ENCODE results near the gene KCTD11. TPM values are rescaled to one million over a fixed set of nuclear protein-coding genes. Genes with fewer than 3 reads are reported as not detected.

Gene KCTD11
- total and polyA plus RNA-seq, 2 of the 13 experiments (the other 11 are each of a cell fraction or from before 2014, with no cell fraction given): 1.6 to 2.6 TPM

GRCh38 chr17:7394452-7395191 lies 42.7 kb downstream of the KCTD11 start, which contains the start of gene PLSCR3 (continued):
- no peak for TF ChIP-seq ZNF674 (CRISPR knock-in tag; IDR thresholded peaks at IDR 0.05; ENCODE audit: low read depth)
- TF ChIP-seq AFF4 (CRISPR knock-in tag; IDR thresholded peaks at IDR 0.05): no peak
- no peak; the same call in 1 of the 2 replicates for TF ChIP-seq ZNF460 (CRISPR knock-in tag; IDR thresholded peaks at IDR 0.05; ENCODE audit: borderline replicate concordance)
- TF ChIP-seq MYPOP (CRISPR knock-in tag; IDR thresholded peaks at IDR 0.05): peak; percentile 34
- TF ChIP-seq HOMEZ (CRISPR knock-in tag; IDR thresholded peaks at IDR 0.05; ENCODE audit: low read depth): no peak
- TF ChIP-seq RBM22 (optimal IDR thresholded peaks at IDR 0.05; ENCODE audit: low read length): no peak
- TF ChIP-seq ZFP91 (CRISPR knock-in tag; IDR thresholded peaks at IDR 0.05; ENCODE audit: borderline replicate concordance): no peak; the same call in 1 of the 2 replicates
- TF ChIP-seq ZNF407 (CRISPR knock-in tag; IDR thresholded peaks at IDR 0.05; ENCODE audit: not compliant biosample characterization): peak; percentile 88
- no peak; the same call in 1 of the 2 replicates for TF ChIP-seq HDAC2 (CRISPR knock-in tag; IDR thresholded peaks at IDR 0.05)
- peak; percentile 27; the same call in 1 of the 2 replicates for TF ChIP-seq ZNF556 (CRISPR knock-in tag; IDR thresholded peaks at IDR 0.05; ENCODE audit: borderline replicate concordance)
- TF ChIP-seq ZNF891 (CRISPR knock-in tag; IDR thresholded peaks at IDR 0.05): no peak; the same call in 1 of the 2 replicates
